GM18519 (cell line): ENCODE measurements around the gene ACOD1.
"Not testable (repeated sequence)": the region's sequence is repeated elsewhere in the genome, so short reads cannot be mapped to it uniquely, and the experiment has no call there.

Source experiments
- ATAC-seq: cut with Tn5 transposase; IDR thresholded peaks from one replicate; pipeline ENCODE4 v1.9.1; 2021; ENCODE audit warnings: mild to moderate bottlenecking, moderate library complexity; ENCODE audit not compliant: unreplicated experiment, low FRiP score

Gene ACOD1

DNA sequence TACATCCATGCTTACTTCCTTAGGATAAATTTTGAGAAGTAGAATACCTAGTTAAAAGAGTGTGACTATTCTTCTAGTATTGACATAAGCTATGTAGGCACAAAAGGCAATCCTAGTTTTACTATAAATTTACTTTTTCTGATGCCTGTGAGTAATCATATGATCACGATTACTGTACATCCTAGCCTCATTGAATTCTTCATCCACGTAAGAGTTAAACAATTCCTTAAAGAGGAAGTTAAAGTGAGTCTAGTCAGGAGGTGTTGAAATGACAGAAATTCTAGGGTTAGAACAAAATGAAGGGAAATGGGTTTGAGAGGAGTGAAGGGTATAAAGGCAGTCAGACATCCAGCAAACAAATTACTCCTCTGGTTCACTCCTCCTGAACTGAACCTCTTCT lies at the start of gene ACOD1:
Gene ACOD1 (plus strand): TSS at position 363 of the 400 bp plus-strand sequence. CDS start 48 bp downstream, outside the sequence.
- no peak for ATAC-seq

- ATAC-seq, result not testable (repeated sequence)
Observed at GRCh38 chr13:76899066-76899465, 49.2 kb upstream of the ACOD1 start.

- ATAC-seq, result peak; percentile 88
Observed at GRCh38 chr13:76903544-76904162, 44.7 kb upstream of the ACOD1 start.

DNA sequence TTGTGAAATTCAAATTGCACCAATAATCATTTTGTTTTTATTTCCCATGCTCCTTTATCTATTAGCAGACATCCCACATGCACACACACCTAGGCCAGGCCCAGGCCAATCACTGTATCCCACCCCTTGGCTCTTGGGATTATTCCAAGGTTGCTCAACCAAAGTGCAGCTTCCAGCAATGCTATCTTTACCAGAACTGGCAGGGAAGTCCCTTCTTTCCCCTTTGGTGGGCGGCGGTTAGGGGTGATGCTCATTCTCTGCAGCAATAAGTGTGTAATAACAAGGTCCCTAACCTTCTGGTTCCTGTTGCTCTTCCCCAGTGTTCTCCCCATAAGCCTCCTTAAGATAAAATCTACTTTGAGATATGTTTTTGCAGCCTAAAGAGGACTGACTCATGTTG lies 43.8 kb upstream of the ACOD1 start:
- no peak for ATAC-seq

DNA sequence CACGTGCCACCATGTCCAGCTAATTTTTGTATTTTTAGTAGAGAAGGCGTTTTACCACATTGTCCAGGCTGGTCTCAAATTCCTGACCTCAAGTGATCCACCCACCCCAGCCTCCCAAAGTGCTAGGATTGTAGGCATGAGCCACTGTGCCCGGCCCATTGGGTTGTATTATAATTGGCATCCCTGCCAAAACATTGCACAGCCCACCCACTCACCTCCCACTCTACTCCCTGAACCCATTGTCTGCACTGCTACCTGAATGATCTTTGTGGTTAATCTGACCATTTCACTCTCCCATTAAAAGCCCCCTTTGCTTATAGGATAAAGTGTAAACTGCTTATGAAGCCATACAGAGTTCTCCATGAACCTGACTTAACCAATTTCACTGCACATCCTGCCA lies 35.8 kb upstream of the ACOD1 start:
- no peak for ATAC-seq

- ATAC-seq, result no peak
Observed at GRCh38 chr13:76913898-76914297, 34.4 kb upstream of the ACOD1 start.

GRCh38 chr13:76917095-76917494 lies 31.2 kb upstream of the ACOD1 start:
- no peak for ATAC-seq

- not testable (repeated sequence) for ATAC-seq
Observed at GRCh38 chr13:76917755-76918481, 30.4 kb upstream of the ACOD1 start.

- ATAC-seq, result no peak
Observed at GRCh38 chr13:76921516-76921915, 26.8 kb upstream of the ACOD1 start.

- ATAC-seq, result no peak
Observed at GRCh38 chr13:76925115-76925514, 23.2 kb upstream of the ACOD1 start.

GRCh38 chr13:76927955-76928354 lies 20.4 kb upstream of the ACOD1 start:
- no peak for ATAC-seq

DNA sequence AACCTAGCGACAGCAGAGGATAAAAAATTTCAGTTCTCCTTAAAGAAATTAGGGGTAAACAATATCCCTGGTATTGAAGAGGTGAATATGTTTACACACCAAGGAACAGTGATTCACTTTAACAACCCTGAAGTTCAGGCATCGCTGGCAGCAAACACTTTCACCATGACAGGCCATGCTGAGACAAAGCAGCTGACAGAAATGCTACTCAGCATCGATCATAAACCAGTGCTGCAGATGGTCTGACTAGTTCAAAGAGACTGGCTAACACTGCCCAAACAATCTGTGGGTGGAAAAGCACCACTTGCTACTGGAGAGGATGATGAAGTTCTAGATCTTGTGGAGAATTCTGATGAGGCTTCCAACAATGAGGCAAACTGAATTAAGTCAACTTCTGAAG lies 19.9 kb upstream of the ACOD1 start:
- ATAC-seq, result no peak

- ATAC-seq, result no peak
Observed at GRCh38 chr13:76929320-76929719, 19.0 kb upstream of the ACOD1 start.

DNA sequence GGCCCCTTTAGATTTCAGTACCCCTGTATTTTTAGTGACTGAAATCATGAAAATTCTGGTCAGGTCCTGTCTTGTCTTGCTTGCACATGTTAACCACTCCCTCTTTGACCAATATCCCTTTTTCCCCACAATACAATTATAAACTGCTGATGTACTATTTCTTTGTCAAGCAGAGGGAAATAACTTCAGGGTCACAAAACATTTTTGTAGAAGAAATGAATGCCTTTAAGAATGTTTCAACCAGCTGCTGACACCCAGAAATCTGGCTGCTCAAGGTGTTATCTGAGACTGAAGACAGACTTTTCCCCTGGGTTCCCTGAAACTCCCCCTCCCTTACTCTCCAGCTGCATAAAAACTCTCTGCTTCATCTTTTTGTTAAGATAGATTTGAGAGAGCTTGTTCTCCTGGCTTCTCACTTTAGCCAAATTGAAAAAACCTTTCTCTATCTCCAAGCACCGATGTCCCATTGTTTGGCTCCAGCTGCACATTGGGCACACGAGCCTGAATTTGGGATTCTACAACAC lies 18.4 kb upstream of the ACOD1 start:
- no peak for ATAC-seq

- ATAC-seq, result no peak
Observed at GRCh38 chr13:76932076-76932475, 16.2 kb upstream of the ACOD1 start.

- no peak for ATAC-seq
Observed at GRCh38 chr13:76934671-76935070, 13.6 kb upstream of the ACOD1 start.

DNA sequence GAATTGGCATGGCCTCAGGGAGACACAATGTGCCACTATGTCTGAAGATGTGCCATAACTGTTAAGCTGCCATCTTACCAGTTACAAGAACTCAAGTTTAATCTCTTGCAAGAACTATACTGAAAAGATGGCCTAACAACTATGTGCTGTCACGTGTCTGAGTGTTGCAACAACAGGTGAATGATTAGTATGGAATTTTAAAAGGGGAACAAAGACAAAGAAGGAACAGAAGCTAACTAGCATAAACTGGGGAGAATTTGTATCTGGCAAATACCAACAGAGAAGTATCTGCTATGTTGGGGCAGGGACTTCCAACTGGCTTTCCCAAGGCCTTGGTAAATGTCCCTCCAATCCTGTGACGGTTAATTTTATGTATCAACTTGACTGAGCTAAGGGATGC lies 11.5 kb upstream of the ACOD1 start:
- no peak for ATAC-seq

DNA sequence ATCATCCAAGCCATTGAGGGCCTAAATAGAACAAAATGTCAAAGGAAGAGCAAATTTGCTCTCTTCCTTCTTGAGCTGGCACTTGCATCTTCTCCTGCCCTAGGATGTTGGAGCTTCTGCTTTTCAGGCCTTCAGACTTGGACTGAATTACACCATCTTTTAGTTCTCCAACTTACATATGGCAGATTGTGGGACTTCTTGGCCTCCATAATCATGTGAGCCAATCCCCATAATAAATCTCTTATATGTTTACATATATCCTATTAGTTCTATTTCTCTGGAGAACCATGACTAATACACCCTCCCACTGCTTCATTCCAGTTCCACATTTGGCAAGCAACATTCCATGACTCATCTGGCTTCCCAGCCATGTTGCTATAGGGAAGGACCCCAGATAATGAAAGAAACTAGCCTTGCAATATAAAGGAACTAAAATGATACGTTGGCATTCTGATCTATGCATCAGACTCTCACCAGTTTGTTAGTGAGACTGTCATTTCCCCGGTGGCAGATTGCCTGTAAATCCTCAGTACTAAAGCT lies 11.0 kb upstream of the ACOD1 start:
- ATAC-seq, result no peak

DNA sequence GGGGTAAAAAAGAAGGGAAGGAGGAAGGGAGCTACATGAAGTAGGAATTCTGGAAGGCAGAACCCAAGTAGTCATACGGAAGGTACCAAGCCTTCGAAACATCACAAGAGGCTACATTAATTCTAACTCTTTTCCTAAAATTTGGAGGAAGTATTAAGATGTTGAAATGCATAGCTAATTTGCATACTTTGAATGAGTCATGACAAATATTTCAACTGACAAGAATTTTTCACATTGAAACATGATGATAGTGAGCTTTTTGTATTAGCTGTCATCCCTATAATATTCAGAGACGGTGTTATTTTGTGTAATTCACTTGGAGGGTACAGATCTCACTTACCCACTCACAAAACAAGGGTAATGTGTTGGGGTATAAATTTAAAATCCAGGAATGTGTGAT lies 9.1 kb upstream of the ACOD1 start:
- no peak for ATAC-seq

GRCh38 chr13:76942363-76942762 lies 5.9 kb upstream of the ACOD1 start:
- peak; percentile 44 for ATAC-seq

DNA sequence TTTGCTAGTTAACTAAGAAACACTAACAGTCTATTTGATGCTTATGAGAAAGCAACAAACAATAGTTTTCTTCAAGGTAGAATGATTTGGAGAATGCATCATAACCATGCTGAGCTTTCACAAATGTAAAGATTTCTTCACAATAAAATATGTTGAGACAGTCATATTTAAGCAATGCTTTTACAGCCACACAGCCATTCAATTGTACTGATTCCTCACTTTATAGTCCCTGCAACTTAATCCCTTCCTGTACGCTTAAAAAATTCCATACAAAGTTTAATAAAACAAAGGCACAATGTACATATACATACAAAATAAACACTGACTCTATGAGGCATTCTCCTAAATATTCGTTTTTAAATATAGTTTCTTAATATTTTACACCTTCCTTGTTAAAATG lies 4.7 kb upstream of the ACOD1 start:
- no peak for ATAC-seq

GRCh38 chr13:76944456-76944855 lies 3.9 kb upstream of the ACOD1 start:
- ATAC-seq, result no peak
